ENCODE measurements around the gene GNG14.
"Not testable (repeated sequence)": the region's sequence is repeated elsewhere in the genome, so short reads cannot be mapped to it uniquely, and the experiment has no call there.

Gene GNG14

DNA sequence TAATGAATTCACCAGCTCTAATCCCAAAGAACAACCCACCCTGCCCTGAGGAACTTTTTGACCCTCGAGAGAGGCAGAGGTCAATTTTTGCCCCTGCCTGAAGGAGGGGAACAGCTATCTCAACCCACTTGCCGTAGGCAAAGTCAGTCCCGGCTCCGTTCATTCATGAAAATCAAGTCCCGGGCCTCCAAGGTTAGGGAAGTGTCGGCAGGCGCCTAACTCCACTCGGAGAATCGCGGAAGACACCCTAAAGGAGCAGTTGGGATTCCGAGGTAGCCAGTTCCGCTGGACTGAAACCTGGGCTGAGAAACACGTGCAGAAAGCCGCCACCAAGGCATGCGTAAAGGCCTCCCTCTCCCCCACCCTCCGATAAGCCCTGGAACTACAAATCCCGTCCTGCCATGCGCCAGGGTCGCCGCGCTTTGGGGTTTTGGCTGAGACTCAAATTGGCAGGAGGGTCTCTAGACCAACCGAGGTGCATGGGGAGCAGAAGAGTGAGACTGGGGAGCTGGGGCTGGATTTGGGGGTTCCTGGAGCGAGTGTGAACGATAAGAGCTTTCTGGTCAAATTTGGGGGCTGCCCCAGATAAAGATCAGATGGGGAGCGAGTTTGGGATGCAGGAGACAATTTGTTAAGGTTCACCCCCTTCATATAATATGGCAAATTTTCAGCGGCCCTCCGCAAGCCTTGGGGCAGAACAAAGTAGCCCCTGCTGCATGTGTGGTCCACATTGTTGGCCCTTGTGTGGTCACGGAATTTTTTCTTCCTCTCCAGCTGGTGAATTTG lies 36.0 kb downstream of the GNG14 start, which contains the start of gene TNPO2:
TSS of gene TNPO2 (minus strand) at position 292 of the 786 bp plus-strand sequence. CDS start 2,955 bp downstream, outside the sequence.
- peak; percentile 46 for DNase-seq (ENCODE audit: low spot score)

GRCh38 chr19:12725612-12726011 lies 37.8 kb downstream of the GNG14 start:
- not testable (repeated sequence) for DNase-seq (ENCODE audit: low spot score)

- no peak for DNase-seq (ENCODE audit: low spot score)
Observed at GRCh38 chr19:12726988-12727316, 39.2 kb downstream of the GNG14 start.

DNA sequence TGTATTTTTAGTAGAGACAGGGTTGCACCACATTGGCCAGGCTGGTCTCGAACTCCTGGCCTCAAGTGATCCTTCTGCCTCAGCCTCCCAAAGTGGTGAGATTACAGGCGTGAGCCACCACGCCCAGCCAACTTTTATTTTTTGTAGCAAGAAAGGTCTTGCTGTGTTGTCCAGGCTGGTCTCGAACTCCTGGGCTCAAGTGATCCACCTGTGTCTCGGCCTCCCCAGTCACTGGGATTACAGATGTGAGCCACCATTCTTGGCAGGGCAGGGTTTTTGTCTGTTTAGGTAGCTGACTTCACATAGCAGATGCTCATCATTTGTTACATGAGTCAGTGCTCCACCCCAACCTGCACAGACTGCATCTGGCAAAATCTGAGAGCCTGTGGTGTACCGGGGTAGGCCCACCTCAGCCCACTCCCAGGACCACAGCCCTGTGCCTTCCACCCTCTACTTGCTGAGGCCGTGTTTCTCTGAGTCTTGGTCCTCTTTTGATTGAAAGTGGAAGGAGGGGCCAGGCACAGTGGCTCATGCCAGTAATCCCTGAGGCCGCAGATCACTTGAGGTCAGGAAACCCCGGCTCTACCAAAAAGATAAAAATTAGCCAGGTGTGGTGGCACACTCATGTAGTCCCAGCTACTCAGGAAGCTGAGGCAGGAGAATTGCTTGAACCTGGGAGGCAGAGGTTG lies 40.1 kb downstream of the GNG14 start:
- DNase-seq (ENCODE audit: low spot score): no peak

DNA sequence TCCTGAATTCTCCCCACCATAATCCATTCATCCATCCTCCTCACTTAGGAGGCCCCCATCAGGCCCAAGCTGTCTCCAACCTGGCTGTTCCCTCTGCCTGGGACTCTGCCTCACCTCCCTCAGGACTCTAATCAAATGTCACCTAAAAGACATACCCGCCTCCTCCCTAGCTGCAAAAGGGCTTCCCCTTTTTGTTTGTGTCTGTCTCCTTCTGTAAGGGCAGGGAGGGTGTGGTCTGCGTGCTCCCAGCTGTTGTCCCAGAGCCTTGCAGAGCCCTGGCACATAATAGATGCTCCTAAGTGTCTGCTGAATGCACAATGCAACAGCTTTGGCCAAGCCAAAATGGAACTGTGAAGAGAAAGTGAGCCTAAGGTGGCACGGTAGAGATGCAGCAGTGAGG lies 42.3 kb downstream of the GNG14 start:
- DNase-seq (ENCODE audit: low spot score): no peak

GRCh38 chr19:12731337-12731736 lies 43.5 kb downstream of the GNG14 start:
- DNase-seq (ENCODE audit: low spot score): no peak

- DNase-seq (ENCODE audit: low spot score): peak; percentile 70
Observed at GRCh38 chr19:12733369-12734214, 45.8 kb downstream of the GNG14 start.

- DNase-seq (ENCODE audit: low spot score): peak; percentile 95
Observed at GRCh38 chr19:12736995-12737834, 49.4 kb downstream of the GNG14 start, which contains the start of gene GET3. Gene GET3 (plus strand): TSS chr19:12737497. CDS start chr19:12737506, 9 bp downstream.

DNA sequence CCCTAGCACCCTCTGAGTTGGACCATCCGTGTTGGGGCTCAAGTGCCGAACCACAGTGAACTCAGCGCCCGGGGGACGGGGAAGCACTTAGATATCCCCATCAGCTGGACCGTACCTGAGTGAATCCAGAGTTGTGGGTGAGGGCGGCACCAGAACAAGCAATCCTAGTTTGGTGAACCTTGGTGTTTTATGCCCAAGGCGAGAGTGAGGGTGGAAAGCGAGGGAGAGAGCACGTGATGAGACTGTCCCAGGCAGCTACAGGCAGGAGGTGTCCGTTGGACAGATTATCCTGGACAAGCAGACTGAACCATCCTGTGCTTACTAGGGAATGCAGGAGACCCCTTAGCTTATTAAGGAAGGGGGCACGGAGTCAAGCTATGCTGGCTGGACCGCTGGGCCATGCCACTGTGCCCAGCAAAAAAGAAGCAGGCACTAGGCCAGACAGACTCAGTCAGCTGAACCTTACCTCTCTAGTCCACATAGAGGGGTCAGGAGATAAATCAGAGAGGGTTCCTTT lies 50.1 kb downstream of the GNG14 start:
- no peak for DNase-seq (ENCODE audit: low spot score)
